Measurements from ENCODE around the gene IRX3. TPM values are rescaled to one million over a fixed set of nuclear protein-coding genes. Genes with fewer than 3 reads are reported as not detected.

Gene IRX3
- total and polyA plus RNA-seq, 9 donors = 0.47 to 18.6 (median 1.8) TPM

DNA sequence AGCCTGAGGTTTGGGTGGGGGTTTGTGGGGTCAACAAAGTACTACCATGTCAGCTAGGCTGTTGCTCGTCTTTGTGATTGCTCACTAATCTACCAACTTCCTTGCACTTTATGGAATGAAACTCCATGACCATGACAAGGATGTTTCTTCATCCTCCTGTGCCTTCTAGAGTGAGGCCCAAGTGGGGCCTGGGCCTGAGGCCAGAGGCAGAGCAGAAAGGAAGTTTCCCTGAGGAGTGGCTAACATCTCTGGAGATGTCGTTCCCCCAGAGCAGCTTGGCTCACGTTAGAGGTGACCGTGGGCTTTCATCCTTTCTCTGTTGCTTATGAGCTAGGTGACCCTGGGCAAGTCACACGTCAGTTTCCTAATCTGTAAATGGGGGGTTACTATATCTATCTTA lies 41.0 kb upstream of the IRX3 start:
- Histone ChIP-seq H3K36me3 (no peaks in the 10 kb centered on the region), H3K9me3 (no peaks in the 10 kb centered on the region), H3K4me1 (ENCODE audit: insufficient read depth) (no peaks in the 10 kb centered on the region), H3K27ac (no peak overlapping the region), H3K4me3 (no peak overlapping the region), H3K27me3 (no peaks in the 10 kb centered on the region)
- DNase-seq = no peak
- WGBS, 3 donors = 82 to 88% (median 87%) methylated on average over 5 of the region's 5 CpGs
- TF ChIP-seq CTCF (IDR thresholded peaks at IDR 0.05) = no peak
- TF ChIP-seq EP300 (IDR thresholded peaks at IDR 0.05) = no peak
- no peak for TF ChIP-seq POLR2A (IDR thresholded peaks at IDR 0.05)
- intact Hi-C loops (cut with DNase I) = no loop called here

DNA sequence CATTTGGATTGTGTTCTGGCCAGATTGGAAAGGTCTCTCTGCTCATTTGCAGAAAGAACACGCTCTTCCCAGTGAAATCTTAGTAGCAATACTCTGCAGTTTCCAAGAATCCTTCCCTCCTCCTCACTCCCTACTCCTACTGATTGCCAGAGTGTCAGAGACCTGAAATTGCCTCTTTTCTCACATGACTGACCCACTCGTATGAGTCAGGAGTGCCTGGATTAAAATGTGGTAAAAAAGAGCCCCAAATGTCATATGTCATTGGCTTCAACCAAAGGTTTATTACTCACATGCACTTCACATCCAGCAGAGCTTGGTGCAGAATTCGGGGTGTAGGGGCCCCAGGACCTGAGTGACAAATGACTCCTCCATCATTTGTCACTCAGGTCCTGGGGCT lies 39.7 kb upstream of the IRX3 start:
- no peak for DNase-seq
- Histone ChIP-seq H3K27ac (no peak overlapping the region), H3K9me3 (no peaks in the 10 kb centered on the region), H3K4me1 (ENCODE audit: insufficient read depth) (no peaks in the 10 kb centered on the region), H3K4me3 (no peak overlapping the region), H3K36me3 (no peaks in the 10 kb centered on the region), H3K27me3 (no peaks in the 10 kb centered on the region)
- no peak for TF ChIP-seq EP300 (IDR thresholded peaks at IDR 0.05)
- TF ChIP-seq CTCF (IDR thresholded peaks at IDR 0.05) = no peak
- no peak for TF ChIP-seq POLR2A (IDR thresholded peaks at IDR 0.05)
- intact Hi-C loops (cut with DNase I) = no loop called here
- 21 to 29% (median 25%) methylated on average over 3 of the region's 3 CpGs for WGBS, 3 donors

DNA sequence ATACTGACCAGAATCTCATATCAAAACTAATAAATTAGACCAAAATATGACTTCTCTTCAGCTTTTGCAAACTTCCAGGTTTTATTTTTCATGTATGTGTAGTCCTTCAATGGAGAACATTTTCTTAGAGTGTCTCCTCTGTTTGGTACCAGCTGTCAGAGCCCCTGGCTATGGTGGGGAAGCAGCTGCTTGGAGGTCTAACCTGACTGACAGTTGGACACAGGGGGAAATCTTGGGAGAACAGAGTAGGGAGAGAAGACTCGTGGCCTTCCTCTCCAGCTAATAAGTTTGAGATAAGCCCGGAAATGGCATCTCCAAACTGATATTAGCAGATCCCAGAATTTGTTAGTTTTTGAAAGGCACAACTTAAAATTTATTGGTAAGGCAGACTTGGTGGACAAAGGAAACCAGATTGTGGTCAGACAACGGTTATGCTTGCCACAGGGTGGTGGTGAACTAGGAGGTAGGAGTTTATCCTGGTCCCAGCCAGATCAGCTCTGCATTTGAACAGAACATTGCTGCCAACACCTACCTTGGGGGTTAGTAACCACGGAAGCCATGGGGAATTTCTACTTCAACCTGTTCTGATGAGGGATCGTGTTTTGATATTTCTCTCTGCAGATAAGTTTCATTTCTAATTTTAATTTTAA lies 39.2 kb upstream of the IRX3 start:
- DNase-seq = no peak
- Histone ChIP-seq H3K9me3 (no peaks in the 10 kb centered on the region), H3K4me1 (ENCODE audit: insufficient read depth) (no peaks in the 10 kb centered on the region), H3K36me3 (no peaks in the 10 kb centered on the region), H3K27me3 (no peaks in the 10 kb centered on the region), H3K27ac (no peak overlapping the region), H3K4me3 (no peak overlapping the region)
- intact Hi-C loops (cut with DNase I) = no loop called here
- no peak for TF ChIP-seq EP300 (IDR thresholded peaks at IDR 0.05)
- TF ChIP-seq CTCF (IDR thresholded peaks at IDR 0.05) = no peak
- no peak for TF ChIP-seq POLR2A (IDR thresholded peaks at IDR 0.05)
- 10 to 13% (median 10%) methylated on average over 5 of the region's 5 CpGs for WGBS, 3 donors

- no peak for DNase-seq
- H3K27me3 ChIP-seq = no peaks in the 10 kb centered on the region
- no peak overlapping the region for H3K27ac ChIP-seq
- H3K4me3 ChIP-seq = no peak overlapping the region
- TF ChIP-seq CTCF (IDR thresholded peaks at IDR 0.05) = no peak
- TF ChIP-seq EP300 (IDR thresholded peaks at IDR 0.05) = no peak
- TF ChIP-seq POLR2A (IDR thresholded peaks at IDR 0.05) = no peak
- H3K36me3 ChIP-seq = no peaks in the 10 kb centered on the region
- intact Hi-C loops (cut with DNase I) = no loop called here
- no peaks in the 10 kb centered on the region for H3K4me1 ChIP-seq (ENCODE audit: insufficient read depth)
- H3K9me3 ChIP-seq = no peaks in the 10 kb centered on the region
- WGBS, 3 donors = 94 to 97% (median 96%) methylated on average over 2 of the region's 2 CpGs
Measured at GRCh38 chr16:54324716-54325115, 38.1 kb upstream of the IRX3 start.

Measured in ovary (tissue), 9 donors.